Measurements from ENCODE around the gene IGSF23. TPM values are rescaled to one million over a fixed set of nuclear protein-coding genes. Genes with fewer than 3 reads are reported as not detected.
"Not testable (repeated sequence)": the region's sequence is repeated elsewhere in the genome, so short reads cannot be mapped to it uniquely, and the experiment has no call there.

Gene IGSF23
- total and polyA plus RNA-seq, 4 donors = 0.47 to 11.4 (median 3.3) TPM

- no peak overlapping the region for H3K27ac ChIP-seq (ENCODE audit: low read depth in 1 of 2, low read length in 2 of 2)
- H3K36me3 ChIP-seq (ENCODE audit: control insufficient read depth in 4 of 4, insufficient read depth in 3 of 4, low read depth in 1 of 4, low read length in 3 of 4) = peaks cover 0 to 15% (median 7%) of the 10 kb centered on the region in 4 donors
- 83% methylated on average over 7 of the region's 7 CpGs for WGBS
- H3K27me3 ChIP-seq (ENCODE audit: control insufficient read depth in 4 of 4, insufficient read depth in 4 of 4, low read length in 3 of 4) = no peaks in the 10 kb centered on the region
- no peaks in the 10 kb centered on the region for H3K4me1 ChIP-seq (ENCODE audit: control insufficient read depth in 4 of 4, insufficient read depth in 4 of 4, low read length in 3 of 4)
- no peaks in the 10 kb centered on the region for H3K9me3 ChIP-seq (ENCODE audit: control insufficient read depth in 4 of 4, low read length in 3 of 4)
- no peak overlapping the region for H3K9ac ChIP-seq (ENCODE audit: low read depth in 1 of 2, low read length in 2 of 2)
- TF ChIP-seq SP1 (IDR thresholded peaks at IDR 0.05) (no peak), FOXA2 (IDR thresholded peaks at IDR 0.05) (no peak), RAD21 (IDR thresholded peaks at IDR 0.05) (no peak), EGR1 (IDR thresholded peaks at IDR 0.05; ENCODE audit: low read depth in 2 of 2) (no peak), HNF4G (IDR thresholded peaks at IDR 0.05) (no peak), REST (IDR thresholded peaks at IDR 0.05) (no peak), NR2F2 (IDR thresholded peaks at IDR 0.05) (no peak)
- TF ChIP-seq, protein P1, sequence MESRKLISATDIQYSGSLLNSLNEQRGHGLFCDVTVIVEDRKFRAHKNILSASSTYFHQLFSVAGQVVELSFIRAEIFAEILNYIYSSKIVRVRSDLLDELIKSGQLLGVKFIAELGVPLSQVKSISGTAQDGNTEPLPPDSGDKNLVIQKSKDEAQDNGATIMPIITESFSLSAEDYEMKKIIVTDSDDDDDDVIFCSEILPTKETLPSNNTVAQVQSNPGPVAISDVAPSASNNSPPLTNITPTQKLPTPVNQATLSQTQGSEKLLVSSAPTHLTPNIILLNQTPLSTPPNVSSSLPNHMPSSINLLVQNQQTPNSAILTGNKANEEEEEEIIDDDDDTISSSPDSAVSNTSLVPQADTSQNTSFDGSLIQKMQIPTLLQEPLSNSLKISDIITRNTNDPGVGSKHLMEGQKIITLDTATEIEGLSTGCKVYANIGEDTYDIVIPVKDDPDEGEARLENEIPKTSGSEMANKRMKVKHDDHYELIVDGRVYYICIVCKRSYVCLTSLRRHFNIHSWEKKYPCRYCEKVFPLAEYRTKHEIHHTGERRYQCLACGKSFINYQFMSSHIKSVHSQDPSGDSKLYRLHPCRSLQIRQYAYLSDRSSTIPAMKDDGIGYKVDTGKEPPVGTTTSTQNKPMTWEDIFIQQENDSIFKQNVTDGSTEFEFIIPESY (IDR thresholded peaks at IDR 0.05) = no peak
- no peak for DNase-seq (ENCODE audit: low spot score)
- H3K4me3 ChIP-seq (ENCODE audit: low read depth in 1 of 3, low read length in 3 of 3) = no peak overlapping the region
These were observed 53.6 kb downstream of the IGSF23 start for GRCh38 chr19:44666852-44667556.

GRCh38 chr19:44668985-44669764 lies 55.8 kb downstream of the IGSF23 start:
- no peak overlapping the region for H3K4me3 ChIP-seq (ENCODE audit: low read depth in 1 of 3, low read length in 3 of 3)
- H3K36me3 ChIP-seq (ENCODE audit: control insufficient read depth in 4 of 4, insufficient read depth in 3 of 4, low read depth in 1 of 4, low read length in 3 of 4) = peaks cover 0 to 3% (median under 1%) of the 10 kb centered on the region in 4 donors
- no peaks in the 10 kb centered on the region for H3K27me3 ChIP-seq (ENCODE audit: control insufficient read depth in 4 of 4, insufficient read depth in 4 of 4, low read length in 3 of 4)
- TF ChIP-seq MAX (IDR thresholded peaks at IDR 0.05) (no peak), HNF4A (conservative IDR thresholded peaks at IDR 0.05) (peak; percentile 25 to 56), TAF1 (conservative IDR thresholded peaks at IDR 0.05) (no peak), RXRA (IDR thresholded peaks at IDR 0.05) (peak in 1 of 2 donors; percentile 25)
- no peaks in the 10 kb centered on the region for H3K9me3 ChIP-seq (ENCODE audit: control insufficient read depth in 4 of 4, low read length in 3 of 4)
- H3K4me1 ChIP-seq (ENCODE audit: control insufficient read depth in 4 of 4, insufficient read depth in 4 of 4, low read length in 3 of 4) = no peaks in the 10 kb centered on the region
- H3K9ac ChIP-seq (ENCODE audit: low read depth in 1 of 2, low read length in 2 of 2) = no peak overlapping the region
- DNase-seq (ENCODE audit: low spot score) = no peak
- no peak overlapping the region for H3K27ac ChIP-seq (ENCODE audit: low read depth in 1 of 2, low read length in 2 of 2)
- WGBS = 52% methylated on average over 2 of the region's 2 CpGs

DNA sequence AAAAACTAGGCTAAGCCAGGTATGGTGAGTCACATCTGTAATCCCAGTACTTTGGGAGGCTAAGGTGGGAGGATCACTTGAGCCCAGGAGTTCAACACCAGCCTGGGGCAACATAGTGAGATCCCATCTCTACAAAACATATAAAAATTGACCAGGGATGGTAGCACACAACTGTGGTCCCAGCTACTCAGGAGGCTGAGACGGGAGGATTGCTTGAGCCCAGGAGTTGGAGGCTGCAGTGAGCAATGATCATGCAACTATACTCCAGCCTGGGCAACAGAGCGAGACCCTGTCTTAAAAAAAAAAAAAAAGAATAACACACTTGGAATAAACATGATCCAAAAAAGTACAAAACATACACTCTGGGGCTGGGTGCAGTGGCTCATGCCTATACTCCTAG lies 56.7 kb downstream of the IGSF23 start:
- 96% methylated on average over 2 of the region's 2 CpGs for WGBS

More for the DNA sequence above, 56.7 kb downstream of the IGSF23 start:
- H3K36me3 ChIP-seq (ENCODE audit: control insufficient read depth in 4 of 4, insufficient read depth in 3 of 4, low read depth in 1 of 4, low read length in 3 of 4); DNase-seq (ENCODE audit: low spot score); H3K27ac ChIP-seq (ENCODE audit: low read depth in 1 of 2, low read length in 2 of 2); H3K9me3 ChIP-seq (ENCODE audit: control insufficient read depth in 4 of 4, low read length in 3 of 4); H3K9ac ChIP-seq (ENCODE audit: low read depth in 1 of 2, low read length in 2 of 2); H3K4me1 ChIP-seq (ENCODE audit: control insufficient read depth in 4 of 4, insufficient read depth in 4 of 4, low read length in 3 of 4); H3K27me3 ChIP-seq (ENCODE audit: control insufficient read depth in 4 of 4, insufficient read depth in 4 of 4, low read length in 3 of 4); H3K4me3 ChIP-seq (ENCODE audit: low read depth in 1 of 3, low read length in 3 of 3): not testable (repeated sequence)

Measured in liver (tissue), 9 donors.